ENCODE results near the gene HNRNPLL. TPM values are rescaled to one million over a fixed set of nuclear protein-coding genes. Genes with fewer than 3 reads are reported as not detected.

The HNRNPLL gene
- polyA plus RNA-seq, 1 of the 3 experiments (the other 2 are of a cell fraction), result 24.4 TPM

DNA sequence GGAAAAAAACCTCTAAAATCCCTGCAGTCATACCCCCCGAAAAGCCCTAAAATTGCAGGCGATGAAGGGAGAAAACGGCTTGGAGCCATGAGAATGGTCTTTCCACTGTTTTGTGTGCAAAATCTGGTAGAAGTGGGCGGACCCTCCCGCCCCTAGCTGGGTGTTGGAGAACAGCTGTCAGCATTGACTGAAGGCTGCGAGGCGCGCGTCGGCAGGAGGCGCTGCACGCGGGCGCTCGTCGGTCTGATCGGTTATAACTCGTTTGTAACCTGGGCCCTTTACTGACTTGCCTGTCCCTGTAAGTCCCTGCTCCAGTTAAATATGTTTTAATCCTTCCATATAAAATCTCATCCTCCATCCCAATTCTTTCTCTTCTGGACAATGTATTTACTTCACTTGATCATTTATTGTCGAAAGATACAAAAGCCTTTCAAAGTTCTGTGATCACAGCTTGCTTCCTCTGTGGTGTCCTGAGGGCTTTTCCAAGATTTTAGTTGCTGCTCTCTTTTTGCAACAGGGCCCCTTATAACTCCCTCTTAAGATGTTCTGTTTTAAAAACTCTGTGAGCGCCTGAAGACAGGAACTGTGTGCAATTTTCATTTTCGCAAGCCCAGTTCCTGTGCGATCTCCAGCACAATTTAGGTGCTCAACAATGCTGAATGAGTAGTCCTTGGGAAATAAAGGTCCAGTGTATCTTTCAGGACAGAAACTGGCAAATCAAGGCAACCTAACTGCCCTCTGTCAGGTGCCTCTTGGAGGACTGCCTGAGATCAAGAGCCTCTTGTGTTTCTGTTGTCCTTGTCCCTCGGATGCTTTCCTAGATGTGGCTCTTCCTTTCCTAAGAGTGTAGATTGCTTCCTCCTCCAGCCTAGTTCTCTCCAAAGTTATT lies 918 bp upstream of the HNRNPLL start (continued):
- no peak for TF ChIP-seq ZBTB33 (IDR thresholded peaks at IDR 0.05; ENCODE audit: borderline replicate concordance, low read depth)
- TF ChIP-seq, protein P1, sequence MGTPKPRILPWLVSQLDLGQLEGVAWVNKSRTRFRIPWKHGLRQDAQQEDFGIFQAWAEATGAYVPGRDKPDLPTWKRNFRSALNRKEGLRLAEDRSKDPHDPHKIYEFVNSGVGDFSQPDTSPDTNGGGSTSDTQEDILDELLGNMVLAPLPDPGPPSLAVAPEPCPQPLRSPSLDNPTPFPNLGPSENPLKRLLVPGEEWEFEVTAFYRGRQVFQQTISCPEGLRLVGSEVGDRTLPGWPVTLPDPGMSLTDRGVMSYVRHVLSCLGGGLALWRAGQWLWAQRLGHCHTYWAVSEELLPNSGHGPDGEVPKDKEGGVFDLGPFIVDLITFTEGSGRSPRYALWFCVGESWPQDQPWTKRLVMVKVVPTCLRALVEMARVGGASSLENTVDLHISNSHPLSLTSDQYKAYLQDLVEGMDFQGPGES (IDR thresholded peaks at IDR 0.05; ENCODE audit: low read depth, low read length), result no peak
- no peak for TF ChIP-seq GATA2 (CRISPR knock-in tag; IDR thresholded peaks at IDR 0.05)
- TF ChIP-seq NFIC (IDR thresholded peaks at IDR 0.05; ENCODE audit: borderline replicate concordance), result no peak; the same call in 1 of the 2 replicates
- TF ChIP-seq RFX5 (IDR thresholded peaks at IDR 0.05; ENCODE audit: low read length), result no peak
- peak; percentile 22 for TF ChIP-seq CHD2 (IDR thresholded peaks at IDR 0.05; ENCODE audit: low read length, partially characterized antibody)
- 0 out of 2 replicates have a peak, but pooled peaks have one; percentile 24 for TF ChIP-seq TAF1 (IDR thresholded peaks at IDR 0.05; ENCODE audit: borderline replicate concordance, low read depth, low read length)
- no peak for TF ChIP-seq JUND (IDR thresholded peaks at IDR 0.05)
- TF ChIP-seq TCF12 (IDR thresholded peaks at IDR 0.05), result peak; percentile 53
- no peak for TF ChIP-seq GABPA (IDR thresholded peaks at IDR 0.05; ENCODE audit: low read depth)

DNA sequence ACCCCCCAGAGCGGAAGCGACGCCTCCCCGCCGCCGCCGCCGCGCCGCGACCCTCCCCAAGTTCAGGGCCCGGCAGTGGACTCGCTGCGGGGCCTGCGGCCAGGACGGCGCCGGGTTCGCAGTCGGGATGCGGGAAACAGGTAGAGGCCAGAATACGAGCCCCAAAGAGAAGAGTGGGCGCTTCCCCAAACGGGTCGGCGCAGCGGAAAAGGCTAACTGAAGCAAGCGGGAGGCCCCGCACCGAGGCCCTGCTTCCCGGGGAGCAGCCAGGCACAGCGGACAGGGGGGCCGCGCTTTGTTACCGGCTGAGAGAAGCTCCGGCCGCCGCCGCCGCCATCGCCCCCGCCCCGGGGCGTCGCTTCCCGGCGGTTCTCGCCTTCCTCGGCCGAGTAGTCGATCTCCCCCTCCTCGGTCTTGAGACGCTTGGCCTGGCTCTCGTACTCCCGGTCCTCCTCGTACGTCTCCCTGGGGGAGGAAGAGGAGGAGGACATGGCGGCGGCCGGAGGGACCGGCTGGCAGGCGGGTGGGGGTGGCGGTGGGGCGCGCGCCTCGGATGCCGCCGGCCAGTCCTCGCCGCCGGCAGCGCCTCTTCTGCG lies 494 bp downstream of the HNRNPLL start:
- Histone ChIP-seq H3K27me3 (ENCODE audit: insufficient read depth) (no peaks in the 10 kb centered on the region), H3K9ac (peak overlapping the region; percentile 95), H3K36me3 (replicated peaks in 1 of 2; ENCODE audit: control insufficient read depth in 1 of 2, insufficient read depth in 2 of 2, low read length in 1 of 2) (no peaks in the 10 kb centered on the region), H3K27ac (ENCODE audit: low read depth in 2 of 2, low read length in 1 of 2) (peak overlapping the region; percentile 92 to 96), H3K79me2 (ENCODE audit: insufficient read depth) (peaks cover 54% of the 10 kb centered on the region), H3K9me3 (no peaks in the 10 kb centered on the region), H3K4me2 (peak overlapping the region; percentile 74), H3K4me3 (ENCODE audit: low read depth in 2 of 2, low read length in 1 of 2) (peak overlapping the region; percentile 90 to 94), H3F3A (replicated peaks; ENCODE audit: insufficient read depth) (peaks cover 16% of the 10 kb centered on the region), H3K9me2 (no peaks in the 10 kb centered on the region), H3K4me1 (ENCODE audit: control insufficient read depth in 1 of 2, insufficient read depth in 2 of 2, low read depth in 1 of 2, low read length in 1 of 2) (peaks cover 9 to 19% of the 10 kb centered on the region in 2 experiments), H4K20me1 (ENCODE audit: insufficient read depth) (peaks cover 42% of the 10 kb centered on the region), H2AFZ (ENCODE audit: low read depth) (peak overlapping the region; percentile 56; the same call in 1 of the 2 replicates)
- CTCF ChIA-PET, result interaction anchor here (0.6 to 17.0 kb wide), 18 partner anchors 12 to 285 kb away, joined by 3 to 308 read pairs (median 4); partner anchors contain the start of gene SRSF7
- 0% methylated on average over 29 of the region's 74 CpGs for WGBS (ENCODE audit: low lambda C conversion rate)
- no peak for TF ChIP-seq POLR2AphosphoS5 (IDR thresholded peaks at IDR 0.05; ENCODE audit: low read depth, low read length)
- 0 out of 2 replicates have a peak, but pooled peaks have one; percentile 20 for TF ChIP-seq TAF1 (IDR thresholded peaks at IDR 0.05; ENCODE audit: borderline replicate concordance, low read depth, low read length)
- 0 out of 2 replicates have a peak, but pooled peaks have one; percentile 3 for TF ChIP-seq RFX5 (IDR thresholded peaks at IDR 0.05; ENCODE audit: low read length)
- TF ChIP-seq EP300 (IDR thresholded peaks at IDR 0.05; ENCODE audit: borderline replicate concordance in 1 of 2, low read depth in 1 of 2, low read length in 1 of 2), result 0 out of 4 replicates have a peak, but pooled peaks of 1 of the 2 experiments have one; percentile 8
- peak; percentile 82 for TF ChIP-seq YY1 (IDR thresholded peaks at IDR 0.05; ENCODE audit: low read depth)
- TF ChIP-seq, protein P2, sequence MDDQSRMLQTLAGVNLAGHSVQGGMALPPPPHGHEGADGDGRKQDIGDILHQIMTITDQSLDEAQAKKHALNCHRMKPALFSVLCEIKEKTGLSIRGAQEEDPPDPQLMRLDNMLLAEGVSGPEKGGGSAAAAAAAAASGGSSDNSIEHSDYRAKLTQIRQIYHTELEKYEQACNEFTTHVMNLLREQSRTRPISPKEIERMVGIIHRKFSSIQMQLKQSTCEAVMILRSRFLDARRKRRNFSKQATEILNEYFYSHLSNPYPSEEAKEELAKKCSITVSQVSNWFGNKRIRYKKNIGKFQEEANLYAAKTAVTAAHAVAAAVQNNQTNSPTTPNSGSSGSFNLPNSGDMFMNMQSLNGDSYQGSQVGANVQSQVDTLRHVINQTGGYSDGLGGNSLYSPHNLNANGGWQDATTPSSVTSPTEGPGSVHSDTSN (IDR thresholded peaks at IDR 0.05), result no peak
- POLR2A ChIA-PET, result interaction anchor here (0.6 to 8.2 kb wide), 8 partner anchors 11 to 677 kb away, joined by 3 to 65 read pairs (median 3); partner anchors contain the start of genes RMDN2 and SRSF7
- peak; percentile 77 for DNase-seq

Data from SK-N-SH (cell line).